ENCODE measurements around the gene GBP7.

GBP7 gene

DNA sequence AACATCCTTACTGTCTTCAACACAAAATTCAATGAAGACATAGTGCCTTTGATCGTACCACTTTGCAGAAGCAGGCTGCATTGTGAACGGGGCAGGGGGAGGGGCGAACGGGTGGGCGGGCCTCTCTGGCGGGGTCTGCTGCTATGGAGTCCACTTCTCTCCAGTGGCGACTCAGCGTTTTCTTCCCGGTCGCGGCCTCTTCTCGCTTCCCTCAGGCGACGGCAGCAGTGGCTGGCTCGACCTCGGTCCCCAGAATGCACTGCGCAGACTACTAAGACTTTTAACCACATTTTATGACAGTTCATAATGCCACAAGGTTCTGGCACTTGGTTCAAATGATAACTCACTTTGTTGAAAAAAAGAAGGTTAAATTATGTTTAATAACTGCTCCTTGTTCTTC is 71.1 kb downstream of the GBP7 start:
- DNase-seq, result no peak

DNA sequence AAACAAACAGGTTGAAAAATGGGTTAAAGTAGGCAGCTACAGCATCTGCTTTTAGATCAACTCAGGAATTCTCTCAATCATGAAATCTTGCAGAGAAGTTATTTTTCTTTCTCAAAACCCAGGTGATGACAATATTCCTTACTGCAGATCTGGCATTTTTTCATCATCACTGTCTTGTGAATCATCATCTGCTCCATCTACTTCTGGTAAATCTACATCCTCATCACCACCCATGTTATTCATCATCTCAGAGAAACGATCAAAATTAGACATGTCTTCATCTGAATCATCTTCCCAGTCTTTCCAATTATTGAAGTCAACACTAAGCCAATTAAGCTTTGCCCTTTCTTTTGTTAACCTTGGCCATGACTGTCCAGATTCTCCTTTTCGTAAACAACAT is 71.7 kb downstream of the GBP7 start:
- no peak for DNase-seq

DNA sequence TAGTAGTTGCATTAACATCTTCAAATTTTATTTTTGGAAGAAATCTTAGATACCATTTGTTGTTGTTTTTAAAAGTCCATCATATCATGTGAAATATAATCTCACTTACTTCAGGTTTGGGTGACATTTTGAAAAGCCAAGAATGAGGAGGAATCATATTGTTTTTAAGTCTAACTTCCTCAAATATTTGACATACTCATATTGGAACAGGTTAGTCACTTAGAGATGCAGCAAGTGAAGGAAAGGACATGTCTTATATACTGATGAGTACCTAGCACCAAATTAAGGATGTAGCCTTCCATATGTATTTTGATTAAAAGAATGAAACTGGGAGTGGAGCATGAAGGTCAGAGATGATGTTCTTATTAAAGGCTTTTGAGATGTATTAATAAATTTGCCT is 73.8 kb downstream of the GBP7 start:
- DNase-seq, result no peak

DNA sequence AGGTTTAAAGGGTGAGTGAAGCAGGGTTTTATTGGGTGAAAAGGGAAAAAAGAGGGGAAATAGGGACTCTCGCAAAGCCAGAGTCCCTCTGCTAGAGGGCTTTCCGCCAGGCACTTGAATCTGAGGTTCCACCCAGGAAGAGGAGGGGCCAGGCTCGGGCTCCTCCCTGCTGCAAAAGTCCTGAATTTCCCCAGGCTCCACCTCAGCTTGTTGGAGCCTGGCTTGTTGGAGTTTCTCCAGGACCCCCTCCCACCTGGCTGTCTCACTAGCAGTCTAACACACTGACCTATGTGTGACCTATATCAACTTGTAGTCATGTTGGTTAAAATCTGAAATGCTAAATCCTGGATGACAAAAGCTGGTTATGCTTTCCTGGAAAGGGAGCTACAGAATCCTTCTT is 75.4 kb downstream of the GBP7 start:
- no peak for DNase-seq

DNA sequence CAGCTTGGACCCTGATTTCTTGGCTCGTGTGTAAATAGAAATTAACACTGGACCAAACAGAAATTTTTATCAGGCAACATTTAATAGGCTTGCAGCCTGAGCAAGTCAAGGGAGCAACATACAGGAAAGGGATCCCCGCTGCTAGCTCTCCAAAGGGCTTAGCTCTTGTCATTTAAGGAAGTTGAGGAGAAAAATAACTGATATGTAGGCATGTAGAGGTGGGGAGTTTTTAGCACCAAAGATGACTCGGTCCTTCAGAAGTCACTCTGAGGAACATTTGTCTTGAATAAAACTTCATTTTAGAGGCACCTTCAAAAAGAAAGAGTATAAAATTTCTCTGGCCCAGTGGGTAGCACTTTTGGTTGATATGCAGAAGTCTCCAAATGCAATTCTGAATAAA is 76.9 kb downstream of the GBP7 start:
- DNase-seq, result no peak

DNA sequence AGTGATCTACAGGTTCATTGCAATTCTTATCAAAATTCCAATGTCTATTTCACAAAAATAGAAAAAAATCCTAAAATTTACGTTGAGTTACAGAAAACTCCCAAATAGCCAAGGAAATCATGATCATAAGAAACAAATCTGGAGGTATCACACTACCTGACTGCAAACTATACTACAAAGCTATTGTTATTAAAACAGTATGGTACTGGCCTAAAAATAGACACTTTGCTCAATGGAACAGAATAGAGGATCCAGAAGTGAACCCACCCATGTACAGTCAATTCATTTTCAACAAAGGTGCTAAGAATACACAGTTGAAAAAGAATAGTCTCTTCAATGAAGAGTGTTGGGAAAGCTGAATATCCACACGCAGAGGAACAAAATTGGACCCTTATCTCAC is 80.1 kb downstream of the GBP7 start:
- DNase-seq, result no peak

DNA sequence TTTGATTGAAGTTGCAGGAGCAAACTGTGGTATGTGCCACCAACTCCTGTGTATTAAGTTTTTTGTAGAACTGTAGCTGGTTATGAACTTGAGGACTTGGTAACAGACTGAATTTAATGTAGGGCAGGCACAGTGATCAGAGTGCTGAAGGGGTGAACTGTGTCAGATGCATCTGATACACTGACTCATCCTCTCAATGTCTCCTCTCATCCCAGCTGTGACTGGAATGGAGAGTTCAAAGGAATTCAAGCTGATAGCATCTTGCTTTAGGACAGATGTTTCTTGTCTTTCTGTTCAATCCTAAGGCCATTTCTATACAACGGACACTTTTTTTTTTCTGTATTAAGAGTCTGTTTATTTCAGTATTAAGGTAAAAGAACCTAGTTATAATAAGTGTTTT is 85.8 kb downstream of the GBP7 start:
- no peak for DNase-seq

DNA sequence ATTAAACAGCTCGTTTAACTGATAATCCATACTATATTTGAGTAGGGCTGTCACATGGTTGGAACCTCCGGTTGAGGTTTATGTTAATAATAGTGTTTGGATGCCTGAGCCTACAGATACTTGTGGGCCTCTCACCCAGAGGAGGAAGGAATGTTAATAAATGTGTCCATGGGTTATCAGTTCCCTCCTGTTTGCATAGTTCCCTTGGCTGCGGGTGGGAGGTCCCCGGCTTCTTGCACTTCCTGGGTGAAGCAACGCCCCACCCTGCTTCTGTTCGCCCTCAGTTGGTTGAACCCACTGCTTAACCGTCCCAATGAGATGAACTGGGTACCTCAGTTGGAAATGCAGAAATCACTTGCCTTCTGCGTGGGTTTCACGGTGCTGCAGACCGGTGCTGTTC is 87.2 kb downstream of the GBP7 start:
- DNase-seq, result no peak

DNA sequence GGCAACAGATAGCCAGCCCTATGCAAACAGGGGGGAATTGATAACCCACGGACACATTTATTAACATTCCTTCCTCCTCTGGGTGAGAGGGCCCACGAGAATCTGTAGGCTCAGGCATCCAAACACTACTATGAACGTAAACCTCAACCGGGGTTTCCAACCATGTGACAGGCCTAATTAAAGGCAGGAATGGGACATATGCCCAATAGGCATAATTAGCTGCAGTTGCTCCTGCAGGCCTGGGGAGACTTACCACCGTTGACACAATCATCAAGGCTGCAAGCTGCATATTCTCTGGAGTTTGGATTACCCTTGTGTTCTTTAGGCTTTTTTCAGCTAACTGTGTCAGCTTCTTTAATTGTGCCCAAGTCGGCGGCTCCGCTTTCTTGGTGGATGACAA is 88.6 kb downstream of the GBP7 start:
- DNase-seq, result no peak

DNA sequence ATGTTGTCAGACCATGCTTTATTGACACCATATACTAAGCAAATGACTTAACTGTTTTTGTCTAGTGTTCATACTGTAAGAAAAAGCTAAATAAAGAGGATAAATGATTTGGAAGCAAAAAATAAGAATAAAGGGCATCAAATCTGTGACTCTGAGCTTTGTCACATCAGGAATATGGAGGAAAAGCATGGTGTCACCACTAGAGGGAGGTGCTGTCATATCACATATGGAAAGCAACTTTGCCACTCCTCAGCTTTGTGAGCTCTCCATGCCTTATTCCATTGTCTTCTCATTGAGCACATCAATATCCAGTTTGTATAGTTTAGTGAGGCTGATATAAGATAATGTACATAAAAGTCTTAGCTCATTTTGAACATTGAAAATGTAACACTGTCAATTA is 90.0 kb downstream of the GBP7 start:
- DNase-seq, result no peak
